Activated CD8-positive, alpha-beta memory T cell treated with anti-CD3 and anti-CD28 coated beads, Interleukin-2, amount 10 ng/mL, durations not matched to agents 7 days and 5 days (primary cell): ENCODE results near the gene KDM1B. TPM values are rescaled to one million over a fixed set of nuclear protein-coding genes. Genes with fewer than 3 reads are reported as not detected.

Source experiments
- ATAC-seq: fragments of 150-1000 bp; cut with Tn5 transposase; one replicate; pipeline ENCODE4 v1.10.0; 2021; ENCODE audit warnings: moderate library complexity
- CTCF ChIA-PET: fragments of 350-600 bp; sonication (Branson Sonifier 250); formaldehyde crosslinking; loops from one replicate; lab custom pipeline; 2021; ENCODE audit warnings: antibody characterized with exemption; lab: Charles Lee
- DNase-seq: peaks from one replicate; pipeline ENCODE4 v3.0.0-alpha.2; 2020
- H3K27ac Mint-ChIP-seq: one replicate; pipeline ENCODE4 v1.8.0; 2021; ENCODE audit warnings: mild to moderate bottlenecking, mixed read lengths
- H3K27me3 Mint-ChIP-seq: one replicate; pipeline ENCODE4 v1.8.0; 2021; ENCODE audit warnings: mixed read lengths
- H3K36me3 Mint-ChIP-seq: one replicate; pipeline ENCODE4 v1.8.0; 2021; ENCODE audit warnings: mild to moderate bottlenecking, mixed read lengths
- H3K4me1 Mint-ChIP-seq: one replicate; pipeline ENCODE4 v1.8.0; 2021; ENCODE audit warnings: mixed read lengths
- H3K4me3 Mint-ChIP-seq: one replicate; pipeline ENCODE4 v1.8.0; 2021; ENCODE audit warnings: mild to moderate bottlenecking, moderate library complexity, mixed read lengths
- H3K9me3 Mint-ChIP-seq: one replicate; pipeline ENCODE4 v1.8.0; 2022; ENCODE audit warnings: low read depth, mixed read lengths
- total RNA-seq, 2 experiments: library from RNA; stranded (reverse); gene quantifications; one replicate each; pipeline ENCODE4 v1.2.3, GENCODE V29; 2021

Gene KDM1B, protein sequence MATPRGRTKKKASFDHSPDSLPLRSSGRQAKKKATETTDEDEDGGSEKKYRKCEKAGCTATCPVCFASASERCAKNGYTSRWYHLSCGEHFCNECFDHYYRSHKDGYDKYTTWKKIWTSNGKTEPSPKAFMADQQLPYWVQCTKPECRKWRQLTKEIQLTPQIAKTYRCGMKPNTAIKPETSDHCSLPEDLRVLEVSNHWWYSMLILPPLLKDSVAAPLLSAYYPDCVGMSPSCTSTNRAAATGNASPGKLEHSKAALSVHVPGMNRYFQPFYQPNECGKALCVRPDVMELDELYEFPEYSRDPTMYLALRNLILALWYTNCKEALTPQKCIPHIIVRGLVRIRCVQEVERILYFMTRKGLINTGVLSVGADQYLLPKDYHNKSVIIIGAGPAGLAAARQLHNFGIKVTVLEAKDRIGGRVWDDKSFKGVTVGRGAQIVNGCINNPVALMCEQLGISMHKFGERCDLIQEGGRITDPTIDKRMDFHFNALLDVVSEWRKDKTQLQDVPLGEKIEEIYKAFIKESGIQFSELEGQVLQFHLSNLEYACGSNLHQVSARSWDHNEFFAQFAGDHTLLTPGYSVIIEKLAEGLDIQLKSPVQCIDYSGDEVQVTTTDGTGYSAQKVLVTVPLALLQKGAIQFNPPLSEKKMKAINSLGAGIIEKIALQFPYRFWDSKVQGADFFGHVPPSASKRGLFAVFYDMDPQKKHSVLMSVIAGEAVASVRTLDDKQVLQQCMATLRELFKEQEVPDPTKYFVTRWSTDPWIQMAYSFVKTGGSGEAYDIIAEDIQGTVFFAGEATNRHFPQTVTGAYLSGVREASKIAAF
- total RNA-seq: 10 to 100 TPM in 1 of 2 experiments, 1 to 10 TPM in 1; 8.6 to 10.4 TPM

GRCh38 chr6:18155150-18155863 lies at the start of gene KDM1B:
Gene KDM1B, plus strand, starts transcription at chr6:18155422. Its CDS starts 4,474 bp downstream, at chr6:18159896.
- peak; percentile 95 for ATAC-seq
- peak; percentile 99 for DNase-seq
- H3K36me3 Mint-ChIP-seq: peaks cover 10% of the 10 kb centered on the region
- H3K27ac Mint-ChIP-seq: peak within 1 kb of the TSS; percentile 93
- H3K4me1 Mint-ChIP-seq: peaks cover 32% of the 10 kb centered on the region
- no peaks in the 10 kb centered on the region for H3K9me3 Mint-ChIP-seq
- no peaks in the 10 kb centered on the region for H3K27me3 Mint-ChIP-seq
- CTCF ChIA-PET: interaction anchor here (0.8 kb wide), 1 partner anchor 165 kb away, joined by 4 read pairs; no protein-coding TSS in a partner anchor
- H3K4me3 Mint-ChIP-seq: peak within 1 kb of the TSS; percentile 93

DNA sequence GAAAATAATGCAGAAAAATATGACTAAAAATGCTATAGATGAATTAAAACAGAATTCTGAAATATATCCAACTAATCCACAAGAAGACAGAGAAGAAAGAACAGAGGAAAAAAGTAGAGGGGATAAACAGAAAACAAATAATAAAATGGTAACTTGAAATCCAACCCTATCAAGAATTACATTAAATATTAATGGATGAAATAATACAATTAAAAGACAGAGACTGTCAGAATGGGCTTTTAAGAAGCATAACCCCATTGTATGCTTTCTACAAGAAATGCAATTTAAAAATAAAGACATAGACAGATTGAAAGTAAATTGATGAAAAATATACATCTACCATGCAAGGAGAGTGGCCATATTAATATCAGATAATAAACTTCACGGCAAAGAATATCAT lies 48.2 kb upstream of the KDM1B start:
- Mint-ChIP-seq H3K4me1 (no peaks in the 10 kb centered on the region), H3K27ac (no peak overlapping the region), H3K27me3 (peaks cover 49% of the 10 kb centered on the region), H3K4me3 (no peak overlapping the region), H3K9me3 (peaks cover 4% of the 10 kb centered on the region), H3K36me3 (peaks cover 1% of the 10 kb centered on the region)
- DNase-seq (no peak), ATAC-seq (no peak)
- CTCF ChIA-PET: no interaction called here

DNA sequence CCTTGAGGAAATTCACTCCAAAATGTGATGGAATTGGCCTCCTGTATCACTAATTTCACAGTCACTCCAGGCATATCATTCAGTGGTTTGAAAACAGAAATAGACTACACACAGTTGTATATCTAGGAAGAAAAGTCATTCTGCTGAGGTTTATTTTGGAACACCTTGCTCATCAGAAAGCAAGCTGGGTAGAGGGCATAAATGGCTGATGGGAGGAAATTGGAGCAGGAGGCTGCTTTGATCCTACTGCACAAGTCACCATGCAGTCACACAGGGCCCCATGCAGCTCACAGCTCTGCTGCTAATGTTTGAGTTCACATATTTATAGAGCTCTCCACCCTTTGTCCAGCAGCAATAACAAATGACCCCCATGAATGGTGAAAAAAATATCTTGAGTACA lies 45.1 kb upstream of the KDM1B start:
- DNase-seq (no peak), ATAC-seq (no peak)
- Mint-ChIP-seq H3K9me3 (no peaks in the 10 kb centered on the region), H3K27me3 (peaks cover 62% of the 10 kb centered on the region), H3K27ac (no peak overlapping the region), H3K4me1 (peaks cover 5% of the 10 kb centered on the region), H3K4me3 (no peak overlapping the region), H3K36me3 (no peaks in the 10 kb centered on the region)
- CTCF ChIA-PET: interaction anchor here (0.6 kb wide), 1 partner anchor 14 kb away, joined by 3 read pairs; no protein-coding TSS in a partner anchor

- H3K4me3 Mint-ChIP-seq: peak overlapping the region; percentile 55
- no peaks in the 10 kb centered on the region for H3K36me3 Mint-ChIP-seq
- H3K9me3 Mint-ChIP-seq: no peaks in the 10 kb centered on the region
- peak overlapping the region; percentile 75 for H3K27ac Mint-ChIP-seq
- peaks cover 83% of the 10 kb centered on the region for H3K27me3 Mint-ChIP-seq
- H3K4me1 Mint-ChIP-seq: peaks cover 14% of the 10 kb centered on the region
- peak; percentile 57 for DNase-seq
- CTCF ChIA-PET: interaction anchor here (0.6 to 1.4 kb wide), 3 partner anchors 10 to 163 kb away, joined by 3 read pairs; no protein-coding TSS in a partner anchor
- ATAC-seq: peak; percentile 85
These were observed 39.9 kb upstream of the KDM1B start for GRCh38 chr6:18115356-18115755.

- Mint-ChIP-seq H3K27ac (no peak overlapping the region), H3K36me3 (no peaks in the 10 kb centered on the region), H3K27me3 (peaks cover 84% of the 10 kb centered on the region), H3K4me3 (no peak overlapping the region), H3K9me3 (no peaks in the 10 kb centered on the region), H3K4me1 (peaks cover 17% of the 10 kb centered on the region)
- no peak for ATAC-seq
- CTCF ChIA-PET: no interaction called here
- no peak for DNase-seq
These were observed 38.1 kb upstream of the KDM1B start for GRCh38 chr6:18117136-18117535.

DNA sequence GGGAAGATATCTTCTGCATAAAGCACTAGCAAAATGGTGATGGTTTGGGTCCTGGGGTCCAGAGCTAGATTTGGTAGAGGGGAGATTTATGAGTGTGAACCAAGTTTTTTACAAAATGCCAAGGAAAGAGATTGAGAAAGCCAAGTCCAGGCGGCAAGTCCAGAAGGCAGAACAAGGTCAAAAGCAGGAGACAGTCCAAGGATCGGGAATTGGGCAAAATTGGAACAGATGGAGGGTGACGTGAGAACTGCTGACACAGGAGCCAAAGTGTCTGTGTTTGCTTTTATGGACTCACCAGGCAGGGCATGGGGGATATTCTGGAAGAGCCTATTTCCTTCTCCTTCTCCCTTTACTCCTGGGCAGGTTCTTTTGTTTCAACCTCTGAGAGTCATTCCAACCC lies 36.9 kb upstream of the KDM1B start:
- DNase-seq (no peak), ATAC-seq (no peak)
- Mint-ChIP-seq H3K27me3 (peaks cover 81% of the 10 kb centered on the region), H3K4me1 (peaks cover 23% of the 10 kb centered on the region), H3K9me3 (no peaks in the 10 kb centered on the region), H3K36me3 (no peaks in the 10 kb centered on the region), H3K4me3 (no peak overlapping the region), H3K27ac (no peak overlapping the region)
- CTCF ChIA-PET: interaction anchor here (1.1 kb wide), 1 partner anchor 278 kb away, joined by 4 read pairs; no protein-coding TSS in a partner anchor

GRCh38 chr6:18119236-18119635 lies 36.0 kb upstream of the KDM1B start:
- no peak for ATAC-seq
- H3K27ac Mint-ChIP-seq: no peak overlapping the region
- DNase-seq: no peak
- CTCF ChIA-PET: interaction anchor here (1.1 kb wide), 1 partner anchor 278 kb away, joined by 4 read pairs; no protein-coding TSS in a partner anchor
- no peaks in the 10 kb centered on the region for H3K36me3 Mint-ChIP-seq
- H3K9me3 Mint-ChIP-seq: no peaks in the 10 kb centered on the region
- H3K4me1 Mint-ChIP-seq: peaks cover 23% of the 10 kb centered on the region
- peaks cover 75% of the 10 kb centered on the region for H3K27me3 Mint-ChIP-seq
- H3K4me3 Mint-ChIP-seq: no peak overlapping the region

- Mint-ChIP-seq H3K4me1 (peaks cover 11% of the 10 kb centered on the region), H3K36me3 (no peaks in the 10 kb centered on the region), H3K9me3 (no peaks in the 10 kb centered on the region), H3K27ac (no peak overlapping the region), H3K4me3 (peak overlapping the region; percentile 42), H3K27me3 (peaks cover 72% of the 10 kb centered on the region)
- DNase-seq: no peak
- CTCF ChIA-PET: interaction anchor here (1.0 to 1.5 kb wide), 3 partner anchors 8 to 382 kb away, joined by 3 to 4 read pairs (median 4); no protein-coding TSS in a partner anchor
- no peak for ATAC-seq
These were observed 33.6 kb upstream of the KDM1B start for GRCh38 chr6:18121580-18122127.

- H3K4me1 Mint-ChIP-seq: peaks cover 11% of the 10 kb centered on the region
These were observed 32.8 kb upstream of the KDM1B start, which contains the start of gene NHLRC1 for GRCh38 chr6:18122128-18123093. Gene NHLRC1, minus strand, starts transcription at chr6:18122677. Its CDS starts 71 bp downstream, at chr6:18122606.

DNA sequence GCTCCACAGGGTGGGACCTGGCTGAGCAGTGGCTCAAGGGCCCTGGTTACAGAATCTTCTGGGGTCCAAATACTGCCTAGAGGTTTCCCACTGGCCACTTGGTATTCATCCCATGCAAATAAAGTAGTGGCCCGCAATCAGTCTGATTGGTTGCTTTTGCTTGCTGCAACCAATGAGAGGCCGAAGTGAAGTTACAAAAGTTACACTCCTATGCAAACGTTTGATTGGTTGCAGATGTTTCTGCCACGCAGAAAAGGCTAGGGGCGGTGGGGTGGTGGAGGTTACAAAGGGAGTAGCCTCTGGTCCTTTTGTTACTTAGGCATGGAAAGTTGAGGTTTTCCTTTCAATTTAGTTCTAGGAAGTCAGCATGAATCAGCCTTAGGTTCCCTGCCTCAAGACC lies 29.1 kb upstream of the KDM1B start:
- ATAC-seq (no peak), DNase-seq (no peak)
- CTCF ChIA-PET: interaction anchor here (1.0 kb wide), 1 partner anchor 11 kb away, joined by 3 read pairs; no protein-coding TSS in a partner anchor
- Mint-ChIP-seq H3K4me3 (no peak overlapping the region), H3K4me1 (peaks cover 11% of the 10 kb centered on the region), H3K27me3 (peaks cover 32% of the 10 kb centered on the region), H3K9me3 (no peaks in the 10 kb centered on the region), H3K36me3 (peaks cover 2% of the 10 kb centered on the region), H3K27ac (no peak overlapping the region)

More at GRCh38 chr6:18122128-18123093, 32.8 kb upstream of the KDM1B start, which contains the start of gene NHLRC1:
- Mint-ChIP-seq H3K27me3 (peaks cover 67% of the 10 kb centered on the region), H3K4me3 (peak within 1 kb of the TSS; percentile 64), H3K36me3 (no peaks in the 10 kb centered on the region), H3K9me3 (no peaks in the 10 kb centered on the region), H3K27ac (no peak within 1 kb of the TSS)
- ATAC-seq (peak; percentile 98), DNase-seq (peak; percentile 83)
- CTCF ChIA-PET: interaction anchor here (0.6 to 1.5 kb wide), 4 partner anchors 8 to 381 kb away, joined by 3 to 4 read pairs (median 4); no protein-coding TSS in a partner anchor

- Mint-ChIP-seq H3K9me3 (no peaks in the 10 kb centered on the region), H3K27me3 (no peaks in the 10 kb centered on the region), H3K36me3 (peaks cover 18% of the 10 kb centered on the region), H3K4me3 (no peak overlapping the region), H3K4me1 (no peaks in the 10 kb centered on the region), H3K27ac (no peak overlapping the region)
- ATAC-seq: no peak
- CTCF ChIA-PET: no interaction called here
- no peak for DNase-seq
These were observed 22.9 kb upstream of the KDM1B start for GRCh38 chr6:18132346-18132745.
